Epithelial cell of proximal tubule (primary cell): ENCODE results near the gene B3GALT5. TPM values are rescaled to one million over a fixed set of nuclear protein-coding genes. Genes with fewer than 3 reads are reported as not detected.

ENCODE experiments used
- DNase-seq: peaks from one replicate; pipeline ENCODE4 v3.0.0-alpha.2; 2011; ENCODE audit warnings: low read depth
- H3K4me3 ChIP-seq: 2 replicates; pipeline ENCODE4 v1.5.1; 2011; ENCODE audit warnings: low read depth, mild to moderate bottlenecking, low read length
- CTCF ChIP-seq: conservative IDR thresholded peaks from 2 replicates; pipeline ENCODE4 v1.5.1; 2012; ENCODE audit warnings: low read depth, mild to moderate bottlenecking, low read length
- total RNA-seq: library from RNA; depleted of rRNA; stranded (reverse); fragments of >200 nt; gene quantifications from 2 replicates; pipeline ENCODE4 v1.2.3, GENCODE V29; 2015

Gene B3GALT5
- total RNA-seq, 1 donor from 2014 or later, result 3.6 TPM

GRCh38 chr21:39669976-39670661 is 57.4 kb downstream of the B3GALT5 start:
- H3K4me3 ChIP-seq, result no peak overlapping the region
- TF ChIP-seq CTCF, result no peak
- DNase-seq, result no peak

- TF ChIP-seq CTCF, result no peak
- no peak overlapping the region for H3K4me3 ChIP-seq
- DNase-seq, result no peak
These were observed 58.0 kb downstream of the B3GALT5 start for GRCh38 chr21:39670701-39671100.

- no peak for DNase-seq
- H3K4me3 ChIP-seq, result no peak overlapping the region
- no peak for TF ChIP-seq CTCF
These were observed 59.2 kb downstream of the B3GALT5 start for GRCh38 chr21:39671986-39672385.

GRCh38 chr21:39673163-39673562 is 60.4 kb downstream of the B3GALT5 start:
- DNase-seq, result no peak
- H3K4me3 ChIP-seq, result no peak overlapping the region
- TF ChIP-seq CTCF, result no peak

- DNase-seq, result no peak
- TF ChIP-seq CTCF, result no peak
- no peak overlapping the region for H3K4me3 ChIP-seq
These were observed 61.0 kb downstream of the B3GALT5 start for GRCh38 chr21:39673736-39674135.

- no peak overlapping the region for H3K4me3 ChIP-seq
- no peak for TF ChIP-seq CTCF
- no peak for DNase-seq
These were observed 62.1 kb downstream of the B3GALT5 start for GRCh38 chr21:39674801-39675200.

- TF ChIP-seq CTCF, result no peak
- H3K4me3 ChIP-seq, result no peak overlapping the region
- no peak for DNase-seq
These were observed 62.9 kb downstream of the B3GALT5 start for GRCh38 chr21:39675590-39675989.
